Gastrocnemius medialis (tissue), 4 donors: ENCODE measurements around the gene GRIA1.

Source experiments
- POLR2A ChIP-seq, 2 donors: fragments of 450-650 bp; IDR thresholded peaks; one replicate each; pipeline ENCODE4 v1.6.1; 2017; ENCODE audit warnings: antibody characterized with exemption in 2 of 2, mild to moderate bottlenecking in 2 of 2, moderate library complexity in 2 of 2
- TF ChIP-seq, protein P1 (sequence below), 5 experiments: fragments of 450-650 bp in 3 of 5; fragments of 200-600 bp in 2 of 5; sonication (generic) in 2 of 5; IDR thresholded peaks in 4 of 5; conservative IDR thresholded peaks in 1 of 5; 1 replicate in 4 of 5; 2 replicates in 1 of 5; pipeline ENCODE4 v1.5.1; 2016 to 2019; ENCODE audit warnings: antibody characterized with exemption in 5 of 5, mild to moderate bottlenecking in 3 of 5, moderate library complexity in 3 of 5

DNA sequence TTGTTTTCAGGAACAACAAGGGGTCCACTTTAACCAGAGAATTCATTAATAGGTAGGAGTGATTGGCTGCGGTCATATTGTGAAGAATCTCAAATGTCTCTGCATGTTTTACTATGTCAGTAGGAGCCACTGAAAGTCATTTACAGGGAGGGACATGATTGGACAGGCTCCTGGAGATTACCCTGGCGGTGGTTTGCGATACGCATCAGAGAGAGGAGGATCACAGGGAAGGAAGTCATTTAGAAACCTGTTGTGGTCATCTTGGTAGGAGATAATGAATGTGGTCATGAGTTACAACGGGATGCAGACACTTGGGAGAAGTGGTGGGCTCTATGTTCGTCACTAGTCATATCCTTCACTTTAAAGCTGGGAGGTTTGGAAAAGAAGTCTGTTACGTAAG lies 285.5 kb downstream of the GRIA1 start:
- no peak for TF ChIP-seq POLR2A (IDR thresholded peaks at IDR 0.05)
- TF ChIP-seq, protein P1, sequence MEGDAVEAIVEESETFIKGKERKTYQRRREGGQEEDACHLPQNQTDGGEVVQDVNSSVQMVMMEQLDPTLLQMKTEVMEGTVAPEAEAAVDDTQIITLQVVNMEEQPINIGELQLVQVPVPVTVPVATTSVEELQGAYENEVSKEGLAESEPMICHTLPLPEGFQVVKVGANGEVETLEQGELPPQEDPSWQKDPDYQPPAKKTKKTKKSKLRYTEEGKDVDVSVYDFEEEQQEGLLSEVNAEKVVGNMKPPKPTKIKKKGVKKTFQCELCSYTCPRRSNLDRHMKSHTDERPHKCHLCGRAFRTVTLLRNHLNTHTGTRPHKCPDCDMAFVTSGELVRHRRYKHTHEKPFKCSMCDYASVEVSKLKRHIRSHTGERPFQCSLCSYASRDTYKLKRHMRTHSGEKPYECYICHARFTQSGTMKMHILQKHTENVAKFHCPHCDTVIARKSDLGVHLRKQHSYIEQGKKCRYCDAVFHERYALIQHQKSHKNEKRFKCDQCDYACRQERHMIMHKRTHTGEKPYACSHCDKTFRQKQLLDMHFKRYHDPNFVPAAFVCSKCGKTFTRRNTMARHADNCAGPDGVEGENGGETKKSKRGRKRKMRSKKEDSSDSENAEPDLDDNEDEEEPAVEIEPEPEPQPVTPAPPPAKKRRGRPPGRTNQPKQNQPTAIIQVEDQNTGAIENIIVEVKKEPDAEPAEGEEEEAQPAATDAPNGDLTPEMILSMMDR (IDR thresholded peaks at IDR 0.05 in 4 of 5, conservative IDR thresholded peaks at IDR 0.05 in 1 of 5) = no peak
